Psoas muscle (tissue), 8 donors: ENCODE data around the gene PRKN. TPM values are rescaled to one million over a fixed set of nuclear protein-coding genes. Genes with fewer than 3 reads are reported as not detected.

ENCODE experiments used
- ATAC-seq, 4 donors: fragments of 200-7000 bp; cut with Tn5 transposase; one replicate each; pipeline ENCODE4 v1.9.1; 2020; ENCODE audit warnings: moderate library complexity in 3 of 4, mild to moderate bottlenecking in 2 of 4
- DNase-seq, 2 donors: peaks; one replicate each; pipeline ENCODE4 v3.0.0-alpha.2; 2020
- H3K27ac ChIP-seq: fragments of 200-600 bp; one replicate; pipeline ENCODE4 v1.8.0; 2022
- H3K27me3 ChIP-seq, 3 donors: fragments of 200-600 bp in 1 of 3; one replicate each; pipeline versions ENCODE4 v1.6.1 to v1.8.0; 2013 to 2022; ENCODE audit warnings: low read length in 2 of 3, mild to moderate bottlenecking in 2 of 3, moderate library complexity in 1 of 3; ENCODE audit not compliant: insufficient read depth in 3 of 3
- H3K36me3 ChIP-seq, 2 donors: fragments of 200-600 bp in 1 of 2; one replicate each; pipeline versions ENCODE4 v1.6.1 to v1.8.0; 2013 to 2022; ENCODE audit warnings: low read depth in 1 of 2, mild to moderate bottlenecking in 1 of 2, moderate library complexity in 1 of 2; ENCODE audit not compliant: insufficient read depth in 1 of 2
- H3K4me1 ChIP-seq: fragments of 200-600 bp; one replicate; pipeline ENCODE4 v1.8.0; 2022
- H3K4me3 ChIP-seq: fragments of 200-600 bp; one replicate; pipeline ENCODE4 v1.8.0; 2022; ENCODE audit warnings: mild to moderate bottlenecking
- H3K9me3 ChIP-seq: fragments of 200-600 bp; one replicate; pipeline ENCODE4 v1.8.0; 2022
- CTCF ChIP-seq: fragments of 200-600 bp; IDR thresholded peaks from one replicate; pipeline ENCODE4 v1.8.0; 2022; ENCODE audit warnings: antibody characterized with exemption
- WGBS, 3 donors: extraction: QIAGEN DNeasy Blood & Tissue Kit; methylation state at CpG; one replicate each; pipeline versions ENCODE4 v1.1.6 to v1.1.7; 2013; 5-methylcytosine and 5-hydroxymethylcytosine counted together
- intact Hi-C, 2 donors: fragments of 100-400 bp; cut with DNase I; formaldehyde crosslinking; loops; one replicate each; pipeline versions ENCODE4 v1.11.0 to v1.14.2; 2022
- polyA plus RNA-seq, 3 donors: library from polyadenylated mRNA; stranded (reverse); fragments of 200-250 nt; gene quantifications; one replicate each; pipeline ENCODE4 v1.2.3, GENCODE V29; 2013
- total RNA-seq, 4 donors: library from RNA; stranded (reverse); fragmentation: NEBNext Ultra II Directional in 2 of 4; extraction: Animal tissue kit (Norgen Biotek cat#: 25700) in 2 of 4; gene quantifications; one replicate each; pipeline versions ENCODE4 v1.2.1 to v1.2.4, GENCODE V29; 2021 to 2023
- donor health status: healthy with polysubstance abuse.
- donor health status: DM: no; HTN: no; CAD: no; lungs with moderate emphysema.
- donor health status: Bipolar disorder and iron deficiency.
- donor health status: healthy.
- donor health status: DM: yes; HTN: yes; CAD: no.
- donor health status: DM: no; HTN: no; CAD: no.
- donor health status: DM: no; HTN: no; CAD: no.
- donor health status: DM: yes; HTN: yes; CAD: no.

The PRKN gene
- total and polyA plus RNA-seq, 7 donors = 1.5 to 19.5 (median 11.7) TPM

GRCh38 chr6:162562041-162562440, 165.5 kb downstream of the PRKN start:
- Histone ChIP-seq H3K36me3 (no peaks in the 10 kb centered on the region), H3K27me3 (no peaks in the 10 kb centered on the region), H3K9me3 (no peaks in the 10 kb centered on the region), H3K4me3 (no peak overlapping the region), H3K4me1 (no peaks in the 10 kb centered on the region), H3K27ac (no peak overlapping the region)
- DNase-seq (no peak), ATAC-seq (no peak)
- WGBS, 3 donors = 82 to 98% (median 89%) methylated on average over 3 of the region's 3 CpGs
- no peak for TF ChIP-seq CTCF
- intact Hi-C loops = no loop called here

GRCh38 chr6:162560891-162561290, 166.7 kb downstream of the PRKN start:
- WGBS, 3 donors = 78 to 81% (median 80%) methylated on average over 8 of the region's 8 CpGs
- intact Hi-C loops = no loop called here

GRCh38 chr6:162554531-162554930, 173.0 kb downstream of the PRKN start:
- no peak for DNase-seq
- TF ChIP-seq CTCF = no peak
- intact Hi-C loops = no loop called here
- Histone ChIP-seq H3K27ac (no peak overlapping the region), H3K27me3 (no peaks in the 10 kb centered on the region), H3K36me3 (no peaks in the 10 kb centered on the region), H3K4me3 (no peak overlapping the region), H3K9me3 (no peaks in the 10 kb centered on the region), H3K4me1 (no peaks in the 10 kb centered on the region)
- no peak for ATAC-seq
- WGBS, 3 donors = 87 to 93% (median 90%) methylated on average over 9 of the region's 9 CpGs

More at GRCh38 chr6:162560891-162561290, 166.7 kb downstream of the PRKN start:
- DNase-seq (no peak), ATAC-seq (no peak)
- Histone ChIP-seq H3K9me3 (no peaks in the 10 kb centered on the region), H3K4me1 (no peaks in the 10 kb centered on the region), H3K4me3 (no peak overlapping the region), H3K27ac (no peak overlapping the region), H3K36me3 (no peaks in the 10 kb centered on the region), H3K27me3 (no peaks in the 10 kb centered on the region)
- TF ChIP-seq CTCF = no peak

- DNase-seq = no peak
- Histone ChIP-seq H3K4me1 (no peaks in the 10 kb centered on the region), H3K27ac (no peak overlapping the region), H3K27me3 (no peaks in the 10 kb centered on the region), H3K4me3 (no peak overlapping the region), H3K36me3 (no peaks in the 10 kb centered on the region), H3K9me3 (no peaks in the 10 kb centered on the region)
- 64 to 80% (median 66%) methylated on average over 4 of the region's 4 CpGs for WGBS, 3 donors
- no peak for ATAC-seq
- no peak for TF ChIP-seq CTCF
- intact Hi-C loops = no loop called here
Observed at GRCh38 chr6:162546905-162547304, 180.7 kb downstream of the PRKN start.

- no peak for TF ChIP-seq CTCF
- ATAC-seq (no peak), DNase-seq (no peak)
- H3K36me3 ChIP-seq = no peaks in the 10 kb centered on the region
- H3K27me3 ChIP-seq = no peaks in the 10 kb centered on the region
- no peak overlapping the region for H3K27ac ChIP-seq
- intact Hi-C loops = no loop called here
- H3K4me1 ChIP-seq = peaks cover 15% of the 10 kb centered on the region
- no peaks in the 10 kb centered on the region for H3K9me3 ChIP-seq
- H3K4me3 ChIP-seq = no peak overlapping the region
- WGBS, 3 donors = 78 to 83% (median 82%) methylated on average over 6 of the region's 6 CpGs
Observed at GRCh38 chr6:162543221-162543620, 184.3 kb downstream of the PRKN start.
